Mesendoderm (in vitro differentiated cells): ENCODE data around the gene PRKCA.

ENCODE experiments used
- DNase-seq: peaks from one replicate; pipeline ENCODE4 v3.0.0; 2013
- H2AK5ac ChIP-seq: 2 replicates; pipeline ENCODE4 v1.6.1; 2013; ENCODE audit warnings: low read length, inconsistent platforms
- H2BK120ac ChIP-seq: 2 replicates; pipeline ENCODE4 v1.6.1; 2013; ENCODE audit warnings: low read depth, mild to moderate bottlenecking, low read length, moderate library complexity, mixed read lengths
- H2BK15ac ChIP-seq: replicated peaks from 2 replicates; pipeline ENCODE4 v1.6.1; 2013; ENCODE audit warnings: low read depth, mild to moderate bottlenecking, moderate library complexity
- H2BK5ac ChIP-seq: 2 replicates; pipeline ENCODE4 v1.6.1; 2013; ENCODE audit warnings: low read length, inconsistent platforms
- H3K18ac ChIP-seq: 2 replicates; pipeline ENCODE4 v1.6.1; 2013; ENCODE audit warnings: mild to moderate bottlenecking, low read length, mixed read lengths
- H3K23ac ChIP-seq: one replicate; pipeline ENCODE4 v1.6.1; 2013; ENCODE audit warnings: low read length
- H3K27ac ChIP-seq: 2 replicates; pipeline ENCODE4 v1.5.1; 2013; ENCODE audit warnings: low read depth, mild to moderate bottlenecking, inconsistent platforms, low read length, moderate library complexity
- H3K27me3 ChIP-seq: 2 replicates; pipeline ENCODE4 v1.6.1; 2013; ENCODE audit warnings: low read length, control low read depth, mild to moderate bottlenecking, inconsistent platforms; ENCODE audit not compliant: insufficient read depth, poor library complexity
- H3K36me3 ChIP-seq: 2 replicates; pipeline ENCODE4 v1.6.1; 2013; ENCODE audit warnings: low read length, inconsistent platforms; ENCODE audit not compliant: control insufficient read depth, insufficient read depth
- H3K4ac ChIP-seq: one replicate; pipeline ENCODE4 v1.6.1; 2013; ENCODE audit warnings: low read depth, mild to moderate bottlenecking, low read length, moderate library complexity
- H3K4me1 ChIP-seq: 2 replicates; pipeline ENCODE4 v1.6.1; 2013; ENCODE audit warnings: low read depth, low read length, inconsistent platforms; ENCODE audit not compliant: control insufficient read depth
- H3K4me2 ChIP-seq: 2 replicates; pipeline ENCODE4 v1.6.1; 2013; ENCODE audit warnings: low read length
- H3K4me3 ChIP-seq: 2 replicates; pipeline ENCODE4 v1.5.1; 2013; ENCODE audit warnings: mild to moderate bottlenecking, low read length
- H3K56ac ChIP-seq: one replicate; pipeline ENCODE4 v1.6.1; 2013; ENCODE audit warnings: low read length
- H3K79me1 ChIP-seq: 2 replicates; pipeline ENCODE4 v1.6.1; 2013; ENCODE audit warnings: low read length, inconsistent platforms
- H3K79me2 ChIP-seq: 2 replicates; pipeline ENCODE4 v1.6.1; 2013; ENCODE audit warnings: mild to moderate bottlenecking, low read length; ENCODE audit not compliant: control insufficient read depth, insufficient read depth
- H3K9ac ChIP-seq: 2 replicates; pipeline ENCODE4 v1.6.1; 2013; ENCODE audit warnings: low read length, inconsistent platforms
- H4K5ac ChIP-seq: one replicate; pipeline ENCODE4 v1.6.1; 2013; ENCODE audit warnings: low read length
- H4K8ac ChIP-seq: one replicate; pipeline ENCODE4 v1.6.1; 2013; ENCODE audit warnings: low read depth, mild to moderate bottlenecking, control low read depth, low read length, moderate library complexity
- WGBS: extraction: QIAGEN DNeasy Blood & Tissue Kit; methylation state at CpG from one replicate; pipeline ENCODE4 v1.1.7; 2013; ENCODE audit warnings: low lambda C conversion rate, missing lambda C conversion rate; ENCODE audit not compliant: insufficient coverage; ENCODE audit errors: extremely low coverage; 5-methylcytosine and 5-hydroxymethylcytosine counted together

The PRKCA gene

DNA sequence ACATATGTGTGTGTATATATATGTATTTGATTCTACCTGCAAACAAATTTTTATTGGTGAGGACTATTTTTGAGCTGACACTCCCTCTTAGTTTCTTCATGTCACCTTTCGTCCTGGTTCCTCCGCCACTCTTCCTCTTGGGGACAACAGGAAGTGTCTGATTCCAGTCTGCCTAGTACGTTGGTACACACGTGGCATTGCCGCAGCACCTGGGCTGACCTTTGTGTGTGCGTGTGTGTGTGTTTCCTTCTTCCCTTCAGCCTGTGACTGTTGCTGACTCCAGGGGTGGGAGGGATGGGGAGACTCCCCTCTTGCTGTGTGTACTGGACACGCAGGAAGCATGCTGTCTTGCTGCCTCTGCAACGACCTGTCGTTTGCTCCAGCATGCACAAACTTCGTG is 503.2 kb downstream of the PRKCA start:
- H2BK5ac ChIP-seq: no peak overlapping the region
- no peak overlapping the region for H4K5ac ChIP-seq
- no peaks in the 10 kb centered on the region for H3K27me3 ChIP-seq
- no peak overlapping the region for H3K56ac ChIP-seq
- H3K4me1 ChIP-seq: no peaks in the 10 kb centered on the region
- H3K79me2 ChIP-seq: no peaks in the 10 kb centered on the region
- H3K4me3 ChIP-seq: no peak overlapping the region
- H3K9ac ChIP-seq: no peak overlapping the region
- H2BK15ac ChIP-seq: no peak overlapping the region
- no peak overlapping the region for H3K18ac ChIP-seq
- no peak for DNase-seq
- H3K4me2 ChIP-seq: no peak overlapping the region
- no peak overlapping the region for H4K8ac ChIP-seq
- H3K23ac ChIP-seq: no peak overlapping the region
- H2BK120ac ChIP-seq: no peak overlapping the region
- WGBS: no CpG with 5 or more reads among the region's 10 CpGs
- no peak overlapping the region for H3K4ac ChIP-seq
- no peak overlapping the region for H3K27ac ChIP-seq
- H2AK5ac ChIP-seq: no peak overlapping the region
- no peaks in the 10 kb centered on the region for H3K79me1 ChIP-seq
- no peaks in the 10 kb centered on the region for H3K36me3 ChIP-seq

DNA sequence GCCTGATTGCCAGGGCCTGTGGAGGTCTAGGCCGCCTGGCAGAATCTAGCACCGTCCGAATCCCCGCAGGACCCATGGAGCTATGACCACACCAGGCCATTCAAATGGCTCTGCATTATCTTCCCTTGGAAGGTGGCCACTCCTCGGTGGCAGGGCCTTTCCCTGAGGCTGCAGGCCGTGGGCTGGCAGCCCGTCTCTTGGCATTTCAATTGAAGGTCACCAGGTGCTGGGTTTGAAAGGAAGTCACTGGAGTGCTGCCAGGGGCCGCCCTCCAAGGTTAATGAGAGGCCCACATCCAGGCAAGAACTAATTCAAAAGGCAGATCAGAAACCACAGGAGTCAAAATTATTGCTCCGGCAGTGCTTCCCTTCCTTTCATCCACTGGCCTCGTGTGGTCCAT is 504.8 kb downstream of the PRKCA start:
- Histone ChIP-seq H3K23ac (no peak overlapping the region), H3K9ac (no peak overlapping the region), H3K27me3 (no peaks in the 10 kb centered on the region), H2BK5ac (no peak overlapping the region), H4K5ac (no peak overlapping the region), H4K8ac (no peak overlapping the region), H3K4me1 (no peaks in the 10 kb centered on the region), H3K79me2 (no peaks in the 10 kb centered on the region), H3K4me2 (no peak overlapping the region), H3K27ac (no peak overlapping the region), H3K18ac (no peak overlapping the region), H3K4me3 (no peak overlapping the region), H3K79me1 (no peaks in the 10 kb centered on the region), H2BK120ac (no peak overlapping the region), H2AK5ac (no peak overlapping the region), H3K56ac (no peak overlapping the region), H3K4ac (no peak overlapping the region), H3K36me3 (no peaks in the 10 kb centered on the region), H2BK15ac (no peak overlapping the region)
- no CpG with 5 or more reads among the region's 10 CpGs for WGBS
- no peak for DNase-seq

DNA sequence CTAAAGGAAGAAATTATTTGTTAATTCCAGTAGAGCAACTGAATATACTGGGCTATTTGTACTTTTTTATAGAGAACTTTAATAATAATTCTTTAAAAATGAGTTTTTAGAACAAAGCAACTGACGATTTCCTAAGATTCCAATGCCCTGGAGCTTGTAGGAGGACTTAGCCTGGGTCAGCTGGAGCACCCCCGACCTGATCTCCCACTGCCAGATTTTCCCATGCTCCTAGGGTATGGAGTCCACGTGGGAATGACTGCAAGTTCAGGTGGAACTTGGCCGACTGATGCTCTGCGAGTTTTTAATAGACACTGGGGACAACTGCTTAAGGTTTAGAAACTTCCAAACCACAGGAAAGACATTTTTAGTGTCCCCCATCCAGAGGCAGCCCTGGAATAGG is 507.0 kb downstream of the PRKCA start:
- Histone ChIP-seq H2BK5ac (no peak overlapping the region), H4K5ac (no peak overlapping the region), H3K9ac (no peak overlapping the region), H3K79me1 (no peaks in the 10 kb centered on the region), H3K36me3 (no peaks in the 10 kb centered on the region), H3K27ac (no peak overlapping the region), H3K4me2 (no peak overlapping the region), H4K8ac (no peak overlapping the region), H3K18ac (no peak overlapping the region), H3K4me3 (no peak overlapping the region), H3K56ac (no peak overlapping the region), H3K79me2 (no peaks in the 10 kb centered on the region), H2BK15ac (no peak overlapping the region), H3K4ac (no peak overlapping the region), H3K27me3 (no peaks in the 10 kb centered on the region), H2BK120ac (no peak overlapping the region), H3K23ac (no peak overlapping the region), H2AK5ac (no peak overlapping the region), H3K4me1 (no peaks in the 10 kb centered on the region)
- no CpG with 5 or more reads among the region's 5 CpGs for WGBS
- DNase-seq: no peak

DNA sequence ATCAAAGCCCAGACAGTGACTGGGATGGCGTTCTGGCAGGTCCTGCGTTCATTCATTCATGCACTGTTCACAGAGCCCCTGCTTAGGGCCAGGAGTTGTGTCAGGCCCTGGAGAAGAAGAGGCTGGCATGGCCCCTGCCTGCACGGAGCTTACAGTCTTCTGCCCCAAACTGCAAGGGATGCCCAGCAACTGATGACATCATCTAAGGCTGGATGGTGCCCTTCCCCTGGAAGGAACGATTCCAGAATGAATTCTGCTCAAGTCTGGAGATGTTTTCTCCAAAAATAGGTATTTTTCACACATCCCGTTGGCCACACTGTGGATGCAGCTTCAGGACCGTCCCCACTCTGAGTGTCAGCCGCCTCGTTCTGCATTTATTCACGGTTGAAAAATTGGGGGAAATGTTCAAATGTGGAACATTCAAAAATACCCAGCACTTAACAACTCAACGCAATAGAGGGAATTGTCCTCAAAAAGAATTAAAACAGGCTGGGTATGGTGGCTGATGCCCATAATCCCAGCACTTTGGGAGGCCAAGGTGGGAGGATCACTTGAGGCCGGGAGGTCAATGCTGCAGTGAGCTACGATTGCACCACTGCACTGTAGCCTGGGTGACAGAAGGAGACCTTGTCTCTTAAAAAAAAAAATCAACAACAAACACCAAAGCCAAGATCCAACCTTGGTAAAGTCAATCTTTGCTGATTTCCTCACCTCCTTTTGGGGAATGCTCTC is 508.7 kb downstream of the PRKCA start:
- H3K9ac ChIP-seq: no peak overlapping the region
- no CpG with 5 or more reads among the region's 12 CpGs for WGBS
- H2AK5ac ChIP-seq: no peak overlapping the region
- no peak overlapping the region for H3K18ac ChIP-seq
- no peak overlapping the region for H2BK120ac ChIP-seq
- H3K4me1 ChIP-seq: no peaks in the 10 kb centered on the region
- H4K8ac ChIP-seq: no peak overlapping the region
- H2BK5ac ChIP-seq: no peak overlapping the region
- H3K4me2 ChIP-seq: no peak overlapping the region
- H3K36me3 ChIP-seq: no peaks in the 10 kb centered on the region
- no peak overlapping the region for H3K56ac ChIP-seq
- H4K5ac ChIP-seq: no peak overlapping the region
- no peaks in the 10 kb centered on the region for H3K79me1 ChIP-seq
- no peaks in the 10 kb centered on the region for H3K79me2 ChIP-seq
- no peak overlapping the region for H3K4me3 ChIP-seq
- no peak overlapping the region for H2BK15ac ChIP-seq
- no peaks in the 10 kb centered on the region for H3K27me3 ChIP-seq
- H3K4ac ChIP-seq: no peak overlapping the region
- H3K23ac ChIP-seq: no peak overlapping the region
- H3K27ac ChIP-seq: no peak overlapping the region
- no peak for DNase-seq

DNA sequence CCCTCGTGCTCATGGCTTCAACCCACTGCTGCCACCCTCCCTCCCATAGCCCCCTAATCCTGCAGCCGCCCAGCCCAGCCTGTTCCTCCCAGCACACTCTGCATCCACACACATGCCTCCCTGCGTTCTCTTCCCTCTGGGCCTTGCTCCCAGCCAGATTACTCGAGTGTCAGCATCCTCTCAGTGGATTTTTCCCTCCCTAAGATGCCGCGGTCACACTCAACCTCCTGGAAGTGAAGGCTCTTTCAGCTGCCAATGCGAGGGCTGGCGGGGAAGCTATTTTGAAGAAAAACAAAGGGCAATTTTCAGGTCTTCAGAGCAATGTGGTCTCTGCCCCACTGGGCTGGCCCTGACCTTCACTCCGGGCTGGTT is 509.3 kb downstream of the PRKCA start:
- Histone ChIP-seq H3K27ac (no peak overlapping the region), H3K27me3 (no peaks in the 10 kb centered on the region), H2AK5ac (no peak overlapping the region), H3K79me1 (no peaks in the 10 kb centered on the region), H3K79me2 (no peaks in the 10 kb centered on the region), H3K4me2 (no peak overlapping the region), H4K5ac (no peak overlapping the region), H3K4me3 (no peak overlapping the region), H4K8ac (no peak overlapping the region), H2BK120ac (no peak overlapping the region), H3K4me1 (no peaks in the 10 kb centered on the region), H3K56ac (no peak overlapping the region), H3K4ac (no peak overlapping the region), H3K9ac (no peak overlapping the region), H2BK5ac (no peak overlapping the region), H3K23ac (no peak overlapping the region), H2BK15ac (no peak overlapping the region), H3K36me3 (no peaks in the 10 kb centered on the region), H3K18ac (no peak overlapping the region)
- no CpG with 5 or more reads among the region's 9 CpGs for WGBS
- DNase-seq: no peak

DNA sequence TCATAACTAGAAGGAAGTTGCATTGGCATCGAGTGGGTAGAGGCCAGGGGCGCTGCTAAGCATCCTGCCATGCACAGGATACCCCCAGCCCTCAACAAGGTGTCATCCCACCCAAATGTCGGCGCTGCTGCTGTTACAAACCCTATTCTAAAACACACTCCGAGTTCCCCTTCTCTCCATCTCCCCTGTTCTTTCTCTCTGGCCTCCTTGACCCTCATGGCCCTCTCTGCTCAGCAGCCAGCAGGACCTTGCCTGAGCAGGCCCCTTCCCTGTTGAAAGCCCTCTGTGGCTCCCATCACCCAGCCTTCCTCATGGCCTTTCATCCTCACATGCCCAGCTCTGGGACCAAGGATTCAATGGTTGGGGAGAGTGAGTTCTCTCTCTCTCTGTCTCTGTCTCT is 510.2 kb downstream of the PRKCA start:
- Histone ChIP-seq H3K27me3 (no peaks in the 10 kb centered on the region), H2BK5ac (no peak overlapping the region), H3K4ac (no peak overlapping the region), H3K9ac (no peak overlapping the region), H3K4me2 (no peak overlapping the region), H2BK15ac (no peak overlapping the region), H3K27ac (no peak overlapping the region), H2BK120ac (no peak overlapping the region), H4K8ac (no peak overlapping the region), H3K23ac (no peak overlapping the region), H3K36me3 (no peaks in the 10 kb centered on the region), H3K18ac (no peak overlapping the region), H3K4me3 (no peak overlapping the region), H2AK5ac (no peak overlapping the region), H3K56ac (no peak overlapping the region), H3K79me2 (no peaks in the 10 kb centered on the region), H3K4me1 (no peaks in the 10 kb centered on the region), H3K79me1 (no peaks in the 10 kb centered on the region), H4K5ac (no peak overlapping the region)
- WGBS: no CpG with 5 or more reads among the region's 5 CpGs
- no peak for DNase-seq
